ENCODE measurements around the gene STX19.

- no peak; the same call in 1 of the 2 replicates for TF ChIP-seq MXD3 (CRISPR knock-in tag; IDR thresholded peaks at IDR 0.05)
- no peak for TF ChIP-seq DMTF1 (CRISPR knock-in tag; IDR thresholded peaks at IDR 0.05)
- TF ChIP-seq RNF219 (CRISPR knock-in tag; IDR thresholded peaks at IDR 0.05) = no peak
- peak; percentile 77 to 79 for TF ChIP-seq POLR2A (IDR thresholded peaks at IDR 0.05; ENCODE audit: insufficient read depth in 1 of 2, low read depth in 2 of 2, low read length in 2 of 2)
- TF ChIP-seq FOSL1 (CRISPR knock-in tag; IDR thresholded peaks at IDR 0.05; ENCODE audit: borderline replicate concordance) = no peak
- peak; percentile 90 for TF ChIP-seq NFYB (CRISPR knock-in tag; IDR thresholded peaks at IDR 0.05)
- TF ChIP-seq HOXD1 (CRISPR knock-in tag; IDR thresholded peaks at IDR 0.05) = no peak
- TF ChIP-seq ZNF503 (CRISPR knock-in tag; IDR thresholded peaks at IDR 0.05) = no peak
- no peak for TF ChIP-seq EP300 (IDR thresholded peaks at IDR 0.05; ENCODE audit: low read depth in 2 of 2, low read length in 2 of 2)
- no peak for TF ChIP-seq EP300 (CRISPR knock-in tag; IDR thresholded peaks at IDR 0.05; ENCODE audit: borderline replicate concordance)
- no peak for TF ChIP-seq CTCF (CRISPR knock-in tag; IDR thresholded peaks at IDR 0.05)
- TF ChIP-seq MYNN (CRISPR knock-in tag; IDR thresholded peaks at IDR 0.05; ENCODE audit: low read depth) = no peak
- TF ChIP-seq TP53 (CRISPR knock-in tag; conservative IDR thresholded peaks at IDR 0.05) = no peak
- no peak for TF ChIP-seq EZH2 (conservative IDR thresholded peaks at IDR 0.05; ENCODE audit: low read depth, low read length)
- no peak for TF ChIP-seq TRAFD1 (CRISPR knock-in tag; IDR thresholded peaks at IDR 0.05; ENCODE audit: borderline replicate concordance)
Observed at GRCh38 chr3:93979850-93980676, 48.3 kb downstream of the STX19 start, which contains the start of gene ARL13B.
